OCI-LY1 (cell line): ENCODE results near the gene RGS7.

Experiments used
- H2AFZ ChIP-seq: fragments of 200-600 bp; sonication (generic), shearing (Covaris generic); 2 replicates; pipeline ENCODE4 v1.6.0; 2014; ENCODE audit warnings: antibody characterized with exemption, mild to moderate bottlenecking, low read length
- H3F3A ChIP-seq: fragments of 200-600 bp; sonication (generic), shearing (Covaris generic); 2 replicates; pipeline ENCODE4 v1.6.0; 2014; ENCODE audit warnings: mild to moderate bottlenecking, antibody characterized with exemption, low read length, moderate library complexity; ENCODE audit not compliant: insufficient read depth
- H3K27ac ChIP-seq: fragments of 200-600 bp; sonication (generic); 2 replicates; pipeline ENCODE4 v1.5.1; 2014; ENCODE audit warnings: low read length, mixed run types, mild to moderate bottlenecking, low read depth; ENCODE audit not compliant: poor library complexity, severe bottlenecking
- H3K27me3 ChIP-seq: fragments of 200-600 bp; sonication (generic); 2 replicates; pipeline ENCODE4 v1.6.0; 2014; ENCODE audit warnings: antibody characterized with exemption, mild to moderate bottlenecking, low read length, moderate library complexity; ENCODE audit not compliant: insufficient read depth
- H3K36me3 ChIP-seq: fragments of 200-600 bp; sonication (generic); 2 replicates; pipeline ENCODE4 v1.6.1; 2014; ENCODE audit warnings: mild to moderate bottlenecking, antibody characterized with exemption, low read length, moderate library complexity, mixed read lengths; ENCODE audit not compliant: insufficient read depth
- H3K4me1 ChIP-seq: fragments of 200-600 bp; sonication (generic); 2 replicates; pipeline ENCODE4 v1.5.1; 2014; ENCODE audit warnings: mild to moderate bottlenecking, low read length, moderate library complexity; ENCODE audit not compliant: insufficient read depth, severe bottlenecking
- H3K4me2 ChIP-seq: fragments of 200-600 bp; sonication (generic), shearing (Covaris generic); 2 replicates; pipeline ENCODE4 v1.6.1; 2014; ENCODE audit warnings: low read length
- H3K4me3 ChIP-seq: fragments of 200-600 bp; sonication (generic); 2 replicates; pipeline ENCODE4 v1.5.1; 2014; ENCODE audit warnings: low read length, low read depth, mild to moderate bottlenecking, mixed read lengths; ENCODE audit not compliant: poor library complexity, severe bottlenecking
- H3K79me2 ChIP-seq: fragments of 200-600 bp; shearing (Covaris generic); 2 replicates; pipeline ENCODE4 v1.6.1; 2016; ENCODE audit warnings: mixed run types, low read length, mixed read lengths; ENCODE audit not compliant: insufficient read depth
- H3K9ac ChIP-seq: fragments of 200-600 bp; sonication (generic), shearing (Covaris generic); 2 replicates; pipeline ENCODE4 v1.6.1; 2014; ENCODE audit warnings: mild to moderate bottlenecking, low read length, mixed read lengths
- H3K9me2 ChIP-seq: fragments of 200-600 bp; sonication (generic), shearing (Covaris generic); 2 replicates; pipeline ENCODE4 v1.6.1; 2014; ENCODE audit warnings: low read depth, mild to moderate bottlenecking, low read length, mixed read lengths
- H3K9me3 ChIP-seq: fragments of 200-600 bp; shearing (Covaris generic); 2 replicates; pipeline ENCODE4 v1.6.1; 2014; ENCODE audit warnings: low read length, mixed read lengths
- H4K20me1 ChIP-seq: fragments of 200-600 bp; sonication (generic), shearing (Covaris generic); 2 replicates; pipeline ENCODE4 v1.6.0; 2016; ENCODE audit warnings: mild to moderate bottlenecking, low read length; ENCODE audit not compliant: insufficient read depth
- CTCF ChIP-seq: fragments of 200-600 bp; sonication (generic), shearing (Covaris generic); IDR thresholded peaks from 2 replicates; pipeline ENCODE4 v1.5.1; 2017; ENCODE audit warnings: mild to moderate bottlenecking, antibody characterized with exemption, low read length, moderate library complexity, mixed read lengths
- EZH2 ChIP-seq: fragments of 200-600 bp; sonication (generic), shearing (Covaris generic); IDR thresholded peaks from 2 replicates; pipeline ENCODE4 v1.8.0; 2017; ENCODE audit warnings: borderline replicate concordance, mixed run types, mild to moderate bottlenecking, antibody characterized with exemption, low read length, moderate library complexity, mixed read lengths

RGS7 gene

GRCh38 chr1:240829487-240829886, 527.5 kb downstream of the RGS7 start:
- H3K4me1 ChIP-seq: no peaks in the 10 kb centered on the region
- no peak for TF ChIP-seq EZH2
- TF ChIP-seq CTCF: no peak
- no peak overlapping the region for H3K4me3 ChIP-seq
- H3K9me3 ChIP-seq: no peaks in the 10 kb centered on the region
- H3K36me3 ChIP-seq: no peaks in the 10 kb centered on the region
- H3F3A ChIP-seq: no peaks in the 10 kb centered on the region
- H3K79me2 ChIP-seq: no peaks in the 10 kb centered on the region
- H3K4me2 ChIP-seq: no peak overlapping the region
- H3K9me2 ChIP-seq: no peaks in the 10 kb centered on the region
- no peak overlapping the region for H2AFZ ChIP-seq
- no peak overlapping the region for H3K27ac ChIP-seq
- H4K20me1 ChIP-seq: no peaks in the 10 kb centered on the region
- H3K9ac ChIP-seq: no peak overlapping the region
- no peaks in the 10 kb centered on the region for H3K27me3 ChIP-seq

- H3K79me2 ChIP-seq: no peaks in the 10 kb centered on the region
- no peak overlapping the region for H3K9ac ChIP-seq
- H3K4me1 ChIP-seq: no peaks in the 10 kb centered on the region
- TF ChIP-seq CTCF: no peak
- TF ChIP-seq EZH2: no peak
- H3K27me3 ChIP-seq: no peaks in the 10 kb centered on the region
- H2AFZ ChIP-seq: no peak overlapping the region
- no peaks in the 10 kb centered on the region for H4K20me1 ChIP-seq
- no peaks in the 10 kb centered on the region for H3K9me2 ChIP-seq
- H3K36me3 ChIP-seq: no peaks in the 10 kb centered on the region
- H3K4me3 ChIP-seq: no peak overlapping the region
- no peak overlapping the region for H3K27ac ChIP-seq
- no peaks in the 10 kb centered on the region for H3K9me3 ChIP-seq
- H3K4me2 ChIP-seq: no peak overlapping the region
- no peaks in the 10 kb centered on the region for H3F3A ChIP-seq
Measured at GRCh38 chr1:240827786-240828185, 529.2 kb downstream of the RGS7 start.

- H3K27me3 ChIP-seq: 0 out of 2 replicates have a peak, but pooled peaks cover 4% of the 10 kb centered on the region
- no peaks in the 10 kb centered on the region for H3K36me3 ChIP-seq
- no peaks in the 10 kb centered on the region for H4K20me1 ChIP-seq
- H3K9me2 ChIP-seq: no peaks in the 10 kb centered on the region
- no peaks in the 10 kb centered on the region for H3F3A ChIP-seq
- H3K4me2 ChIP-seq: no peak overlapping the region
- H3K9me3 ChIP-seq: no peaks in the 10 kb centered on the region
- no peak overlapping the region for H3K27ac ChIP-seq
- H3K4me1 ChIP-seq: no peaks in the 10 kb centered on the region
- H3K4me3 ChIP-seq: no peak overlapping the region
- TF ChIP-seq CTCF (peak; percentile 8; the same call in 1 of the 2 replicates), EZH2 (no peak)
- no peak overlapping the region for H2AFZ ChIP-seq
- no peaks in the 10 kb centered on the region for H3K79me2 ChIP-seq
- H3K9ac ChIP-seq: no peak overlapping the region
Measured at GRCh38 chr1:240824238-240824637, 532.8 kb downstream of the RGS7 start.
